Prostate gland (tissue), 2 donors: ENCODE data around the gene H2BW2. TPM values are rescaled to one million over a fixed set of nuclear protein-coding genes. Genes with fewer than 3 reads are reported as not detected.
"Not testable (repeated sequence)": the region's sequence is repeated elsewhere in the genome, so short reads cannot be mapped to it uniquely, and the experiment has no call there.

Experiments
- DNase-seq: peaks from one replicate; pipeline ENCODE4 v3.0.0-alpha.2; 2019; ENCODE audit warnings: low spot score
- H3K27ac ChIP-seq, 2 donors: fragments of 200-600 bp; sonication (generic); 2 replicates each; pipeline ENCODE4 v1.5.1; 2017 to 2019
- H3K27me3 ChIP-seq: fragments of 200-600 bp; sonication (generic); replicated peaks from 2 replicates; pipeline ENCODE4 v1.5.1; 2019; ENCODE audit not compliant: insufficient read depth
- H3K36me3 ChIP-seq, 2 donors: fragments of 200-600 bp; sonication (generic); 1 replicate in 1 of 2; 2 replicates in 1 of 2; pipeline versions ENCODE4 v1.5.1 to v1.8.1; 2017 to 2019
- H3K4me1 ChIP-seq: fragments of 200-600 bp; sonication (generic); replicated peaks from 2 replicates; pipeline ENCODE4 v1.5.1; 2019
- H3K4me3 ChIP-seq, 2 donors: fragments of 200-600 bp; sonication (generic); 2 replicates each; pipeline ENCODE4 v1.5.1; 2017 to 2019
- H3K9me3 ChIP-seq: fragments of 200-600 bp; sonication (generic); 2 replicates; pipeline ENCODE4 v1.5.1; 2017
- CTCF ChIP-seq, 4 experiments: fragments of 200-600 bp in 2 of 4; fragments of 450-650 bp in 2 of 4; sonication (generic) in 2 of 4; IDR thresholded peaks; 1 replicate in 3 of 4; 2 replicates in 1 of 4; pipeline ENCODE4 v1.5.1; 2016 to 2019; ENCODE audit warnings: antibody characterized with exemption in 4 of 4, mild to moderate bottlenecking in 2 of 4, moderate library complexity in 2 of 4
- POLR2A ChIP-seq: fragments of 450-650 bp; IDR thresholded peaks from one replicate; pipeline ENCODE4 v1.6.1; 2016; ENCODE audit warnings: antibody characterized with exemption, mild to moderate bottlenecking
- POLR2AphosphoS5 ChIP-seq: sonication (generic); formaldehyde crosslinking; IDR thresholded peaks from one replicate; pipeline ENCODE4 v1.6.1; 2017; ENCODE audit warnings: antibody characterized with exemption
- WGBS: methylation state at CpG from one replicate; pipeline ENCODE4 v1.1.5; 2018; 5-methylcytosine and 5-hydroxymethylcytosine counted together
- intact Hi-C: fragments of 100-400 bp; cut with DNase I; formaldehyde crosslinking; loops from one replicate; pipeline ENCODE4 v1.14.2; 2022
- total RNA-seq, 2 donors: library from RNA; depleted of rRNA; stranded (reverse); fragments of >200 nt; gene quantifications; one replicate each; pipeline ENCODE4 v1.1.0, GENCODE V29; 2016

H2BW2 gene
- total RNA-seq, 2 donors from 2014 or later = 4.2 TPM; not detected in 1

GRCh38 chrX:104018126-104018525 lies 21.6 kb upstream of the H2BW2 start:
- no peak for TF ChIP-seq POLR2A
- TF ChIP-seq POLR2AphosphoS5 = no peak
- no peak for TF ChIP-seq CTCF (IDR thresholded peaks at IDR 0.05)
- H3K9me3 ChIP-seq = no peaks in the 10 kb centered on the region
- intact Hi-C loops = no loop called here
- 90% methylated on average over 11 of the region's 11 CpGs for WGBS
- H3K4me3 ChIP-seq = no peak overlapping the region
- no peaks in the 10 kb centered on the region for H3K36me3 ChIP-seq
- H3K4me1 ChIP-seq = no peaks in the 10 kb centered on the region
- DNase-seq = no peak
- H3K27me3 ChIP-seq = no peaks in the 10 kb centered on the region
- H3K27ac ChIP-seq = no peak overlapping the region

GRCh38 chrX:104041003-104041402 lies 1.2 kb downstream of the H2BW2 start:
- H3K9me3 ChIP-seq = no peaks in the 10 kb centered on the region
- H3K36me3 ChIP-seq = no peaks in the 10 kb centered on the region
- H3K27me3 ChIP-seq = no peaks in the 10 kb centered on the region
- no peak for TF ChIP-seq CTCF (IDR thresholded peaks at IDR 0.05)
- no peak for TF ChIP-seq POLR2A
- no peak for TF ChIP-seq POLR2AphosphoS5
- no peaks in the 10 kb centered on the region for H3K4me1 ChIP-seq
- no peak overlapping the region for H3K4me3 ChIP-seq
- WGBS = 85% methylated on average over 4 of the region's 4 CpGs
- no peak for DNase-seq
- H3K27ac ChIP-seq = no peak overlapping the region
- intact Hi-C loops = no loop called here

GRCh38 chrX:104045642-104046041 lies 5.9 kb downstream of the H2BW2 start:
- Histone ChIP-seq H3K9me3 (no peaks in the 10 kb centered on the region), H3K27ac (no peak overlapping the region), H3K27me3 (no peaks in the 10 kb centered on the region), H3K4me1 (no peaks in the 10 kb centered on the region), H3K4me3 (no peak overlapping the region), H3K36me3 (no peaks in the 10 kb centered on the region)
- intact Hi-C loops = no loop called here
- DNase-seq = no peak
- whole genome bisulfite sequencing = 84% methylated on average over 5 of the region's 5 CpGs
- TF ChIP-seq POLR2A = no peak
- no peak for TF ChIP-seq CTCF (IDR thresholded peaks at IDR 0.05)
- no peak for TF ChIP-seq POLR2AphosphoS5

GRCh38 chrX:104047171-104047570 lies 7.4 kb downstream of the H2BW2 start:
- H3K4me3 ChIP-seq = no peak overlapping the region
- no peak for TF ChIP-seq POLR2AphosphoS5
- no peak for TF ChIP-seq POLR2A
- TF ChIP-seq CTCF (IDR thresholded peaks at IDR 0.05) = no peak
- H3K36me3 ChIP-seq = no peaks in the 10 kb centered on the region
- intact Hi-C loops = no loop called here
- DNase-seq = no peak
- whole genome bisulfite sequencing = 94% methylated on average over 13 of the region's 13 CpGs
- H3K27me3 ChIP-seq = no peaks in the 10 kb centered on the region
- H3K27ac ChIP-seq = no peak overlapping the region
- H3K9me3 ChIP-seq = no peaks in the 10 kb centered on the region
- H3K4me1 ChIP-seq = no peaks in the 10 kb centered on the region

- H3K4me1 ChIP-seq, H3K36me3 ChIP-seq, H3K4me3 ChIP-seq, DNase-seq, H3K27me3 ChIP-seq, H3K9me3 ChIP-seq, intact Hi-C loops, H3K27ac ChIP-seq: not testable (repeated sequence)
- no CpG with 5 or more reads among the region's 13 CpGs for WGBS
Measured at GRCh38 chrX:104054956-104055355, 15.2 kb downstream of the H2BW2 start.

GRCh38 chrX:104062636-104063035 lies 22.9 kb downstream of the H2BW2 start:
- H3K36me3 ChIP-seq, H3K27ac ChIP-seq, H3K27me3 ChIP-seq, H3K9me3 ChIP-seq, intact Hi-C loops, H3K4me1 ChIP-seq, H3K4me3 ChIP-seq, DNase-seq: not testable (repeated sequence)
- no CpG with 5 or more reads among the region's 18 CpGs for WGBS

- H3K27ac ChIP-seq, H3K4me1 ChIP-seq, H3K4me3 ChIP-seq, H3K27me3 ChIP-seq, H3K9me3 ChIP-seq, H3K36me3 ChIP-seq, DNase-seq, intact Hi-C loops: not testable (repeated sequence)
- no CpG with 5 or more reads among the region's 46 CpGs for WGBS
Measured at GRCh38 chrX:104075778-104076445, 36.2 kb downstream of the H2BW2 start, which contains the start of gene TMSB15C. Gene TMSB15C (minus strand): TSS chrX:104076236.

GRCh38 chrX:104077854-104078253 lies 38.1 kb downstream of the H2BW2 start:
- H3K4me1 ChIP-seq, intact Hi-C loops, H3K27me3 ChIP-seq, H3K9me3 ChIP-seq, H3K27ac ChIP-seq, DNase-seq, H3K4me3 ChIP-seq, H3K36me3 ChIP-seq: not testable (repeated sequence)
- no CpG with 5 or more reads among the region's 6 CpGs for WGBS
